DMS 273 treated with DMSO at 0.1 percent for 48 hours (cell line): ENCODE data around the gene ZBTB20.

Experiments
- DNase-seq: peaks from one replicate; lab custom pipeline; 2025; lab: John Stamatoyannopoulos, UW

ZBTB20 gene

GRCh38 chr3:114284644-114285043, 862.4 kb downstream of the ZBTB20 start:
- DNase-seq: no peak
